Measurements from ENCODE around the gene ILKAP. TPM values are rescaled to one million over a fixed set of nuclear protein-coding genes. Genes with fewer than 3 reads are reported as not detected.

The ILKAP gene
- total RNA-seq, 4 donors from 2014 or later, result 27.3 to 36.0 (median 34.3) TPM

DNA sequence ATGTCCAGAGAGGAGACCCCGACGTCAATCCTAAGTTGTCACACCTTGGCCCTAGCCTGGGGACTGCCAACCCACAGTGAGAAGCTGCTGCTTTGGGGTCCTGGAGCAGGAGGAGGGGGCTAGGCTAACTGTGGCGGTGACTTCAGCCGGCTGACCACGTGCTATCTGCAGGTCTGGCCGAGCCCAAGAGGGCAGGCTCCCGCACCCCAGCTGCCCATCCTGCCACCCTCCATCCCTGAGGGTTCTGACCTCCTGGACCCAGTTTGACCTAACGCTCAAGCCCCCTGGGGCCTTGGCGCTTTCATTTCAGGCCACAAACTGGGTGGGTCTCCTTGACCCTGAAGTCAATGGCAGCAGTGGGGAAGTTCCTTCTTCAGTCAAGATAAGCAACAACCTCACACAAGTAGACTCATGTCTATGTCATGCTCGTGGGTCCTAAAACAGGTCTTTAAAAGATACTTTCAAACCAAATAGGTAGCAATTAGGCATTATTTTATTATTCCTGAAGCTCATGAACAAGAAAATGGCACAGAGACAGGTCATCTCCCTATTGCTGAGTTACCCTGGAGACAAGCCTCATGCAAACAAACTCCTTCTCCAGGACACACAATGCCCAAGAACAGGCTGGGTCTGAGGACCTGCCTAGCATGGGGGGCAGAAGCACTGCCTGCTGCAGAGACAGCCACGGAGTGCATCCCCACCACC, 34.1 kb upstream of the ILKAP start:
- no peak for DNase-seq (ENCODE audit: extremely low spot score)
- 91% methylated on average over 11 of the region's 11 CpGs for WGBS
- Histone ChIP-seq H3K4me3 (no peak overlapping the region), H3K9me3 (no peaks in the 10 kb centered on the region), H3K36me3 (no peaks in the 10 kb centered on the region), H3K27me3 (peaks cover 0 to 15% (median 0%) of the 10 kb centered on the region in 4 donors), H3K27ac (replicated peaks in 1 of 4) (no peak overlapping the region), H3K4me1 (peaks cover 21 to 37% (median 35%) of the 10 kb centered on the region in 4 donors)
- TF ChIP-seq POLR2A (IDR thresholded peaks at IDR 0.05; ENCODE audit: low read depth) (no peak), POLR2AphosphoS5 (IDR thresholded peaks at IDR 0.05) (no peak)
- TF ChIP-seq, protein P1, sequence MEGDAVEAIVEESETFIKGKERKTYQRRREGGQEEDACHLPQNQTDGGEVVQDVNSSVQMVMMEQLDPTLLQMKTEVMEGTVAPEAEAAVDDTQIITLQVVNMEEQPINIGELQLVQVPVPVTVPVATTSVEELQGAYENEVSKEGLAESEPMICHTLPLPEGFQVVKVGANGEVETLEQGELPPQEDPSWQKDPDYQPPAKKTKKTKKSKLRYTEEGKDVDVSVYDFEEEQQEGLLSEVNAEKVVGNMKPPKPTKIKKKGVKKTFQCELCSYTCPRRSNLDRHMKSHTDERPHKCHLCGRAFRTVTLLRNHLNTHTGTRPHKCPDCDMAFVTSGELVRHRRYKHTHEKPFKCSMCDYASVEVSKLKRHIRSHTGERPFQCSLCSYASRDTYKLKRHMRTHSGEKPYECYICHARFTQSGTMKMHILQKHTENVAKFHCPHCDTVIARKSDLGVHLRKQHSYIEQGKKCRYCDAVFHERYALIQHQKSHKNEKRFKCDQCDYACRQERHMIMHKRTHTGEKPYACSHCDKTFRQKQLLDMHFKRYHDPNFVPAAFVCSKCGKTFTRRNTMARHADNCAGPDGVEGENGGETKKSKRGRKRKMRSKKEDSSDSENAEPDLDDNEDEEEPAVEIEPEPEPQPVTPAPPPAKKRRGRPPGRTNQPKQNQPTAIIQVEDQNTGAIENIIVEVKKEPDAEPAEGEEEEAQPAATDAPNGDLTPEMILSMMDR (IDR thresholded peaks at IDR 0.05), result no peak
- intact Hi-C loops (cut with DNase I), result no loop called here

DNA sequence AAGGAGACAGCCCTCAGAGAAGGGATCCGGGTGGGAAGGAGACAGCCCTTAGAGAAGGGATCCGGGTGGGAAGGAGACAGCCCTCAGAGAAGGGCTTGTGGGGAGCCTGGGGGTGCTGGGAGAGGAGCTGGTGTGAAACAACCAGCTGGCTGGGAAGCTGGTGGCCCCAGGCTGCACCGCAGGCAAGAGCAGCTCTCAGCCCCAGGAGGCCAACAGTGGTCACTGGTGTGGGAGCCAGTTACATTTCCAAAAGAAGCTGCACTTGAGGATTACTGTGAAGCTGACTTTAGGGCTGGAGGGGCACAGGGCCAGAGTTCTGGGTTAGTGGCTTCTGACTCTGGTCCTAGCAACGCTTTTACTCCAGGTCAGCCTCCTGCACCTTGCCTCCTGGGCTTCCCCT, 33.1 kb upstream of the ILKAP start:
- intact Hi-C loops (cut with DNase I), result no loop called here
- Histone ChIP-seq H3K9me3 (no peaks in the 10 kb centered on the region), H3K36me3 (no peaks in the 10 kb centered on the region), H3K4me3 (no peak overlapping the region), H3K4me1 (peaks cover 17 to 39% (median 36%) of the 10 kb centered on the region in 4 donors), H3K27me3 (peaks cover 0 to 15% (median 0%) of the 10 kb centered on the region in 4 donors), H3K27ac (replicated peaks in 1 of 4) (no peak overlapping the region)
- WGBS, result 84% methylated on average over 4 of the region's 4 CpGs
- no peak for TF ChIP-seq POLR2AphosphoS5 (IDR thresholded peaks at IDR 0.05)
- TF ChIP-seq EP300 (IDR thresholded peaks at IDR 0.05), result no peak
- TF ChIP-seq POLR2A (IDR thresholded peaks at IDR 0.05; ENCODE audit: low read depth), result no peak
- TF ChIP-seq, protein P1 (IDR thresholded peaks at IDR 0.05), result no peak
- DNase-seq (ENCODE audit: extremely low spot score), result no peak

DNA sequence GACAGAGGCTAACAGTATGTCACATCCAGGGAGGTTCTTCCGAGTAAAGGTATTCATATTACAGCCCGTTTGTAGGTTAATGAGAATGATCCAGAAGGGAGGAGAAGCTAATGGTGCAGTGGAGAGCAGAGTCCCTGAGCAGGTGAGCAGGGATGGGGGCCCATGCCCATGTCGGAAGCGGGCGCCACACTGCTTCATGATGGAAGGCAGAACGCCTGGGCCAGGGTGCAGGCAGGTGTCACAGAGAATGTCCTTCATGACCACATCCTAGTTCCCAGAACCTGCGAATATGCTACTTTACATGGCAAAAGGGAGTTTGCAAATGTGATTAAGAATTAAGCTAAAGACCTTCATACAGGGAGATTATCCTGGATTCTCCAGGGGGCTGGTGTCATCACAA, 32.4 kb upstream of the ILKAP start:
- H3K9me3 ChIP-seq, result no peaks in the 10 kb centered on the region
- H3K4me1 ChIP-seq, result peaks cover 12 to 39% (median 36%) of the 10 kb centered on the region in 4 donors
- no peak for DNase-seq (ENCODE audit: extremely low spot score)
- peaks cover 0 to 13% (median 0%) of the 10 kb centered on the region in 4 donors for H3K27me3 ChIP-seq
- H3K27ac ChIP-seq (replicated peaks in 1 of 4), result no peak overlapping the region
- TF ChIP-seq, protein P1 (IDR thresholded peaks at IDR 0.05), result no peak
- no peak for TF ChIP-seq POLR2AphosphoS5 (IDR thresholded peaks at IDR 0.05)
- no peak for TF ChIP-seq POLR2A (IDR thresholded peaks at IDR 0.05; ENCODE audit: low read depth)
- no peak for TF ChIP-seq EP300 (IDR thresholded peaks at IDR 0.05)
- H3K4me3 ChIP-seq, result no peak overlapping the region
- intact Hi-C loops (cut with DNase I), result no loop called here
- WGBS, result 95% methylated on average over 7 of the region's 7 CpGs
- no peaks in the 10 kb centered on the region for H3K36me3 ChIP-seq

DNA sequence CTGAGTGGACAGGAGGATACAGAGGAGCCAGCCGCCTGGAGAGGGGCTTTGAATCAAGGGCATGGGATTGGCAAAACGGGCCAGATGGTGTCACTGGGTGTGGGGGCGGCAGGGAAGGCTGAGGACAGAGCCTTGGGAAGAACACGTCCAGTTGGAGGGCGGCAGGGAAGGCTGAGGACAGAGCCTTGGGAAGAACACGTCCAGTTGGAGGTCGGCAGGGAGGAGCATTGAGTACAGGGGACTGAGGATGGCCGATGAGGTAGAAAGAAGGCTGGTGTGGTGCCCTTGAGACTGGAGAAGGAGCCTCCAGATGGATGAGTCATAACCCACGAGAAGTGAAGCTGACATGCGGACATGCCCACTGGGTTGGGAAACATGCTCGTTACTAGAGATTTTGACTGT, 31.8 kb upstream of the ILKAP start:
- no peak overlapping the region for H3K4me3 ChIP-seq
- no peak for DNase-seq (ENCODE audit: extremely low spot score)
- intact Hi-C loops (cut with DNase I), result no loop called here
- H3K36me3 ChIP-seq, result no peaks in the 10 kb centered on the region
- H3K27me3 ChIP-seq, result peaks cover 0 to 9% (median 0%) of the 10 kb centered on the region in 4 donors
- H3K27ac ChIP-seq (replicated peaks in 1 of 4), result no peak overlapping the region
- WGBS, result 85% methylated on average over 11 of the region's 11 CpGs
- H3K4me1 ChIP-seq, result peaks cover 7 to 37% (median 36%) of the 10 kb centered on the region in 4 donors
- no peak for TF ChIP-seq POLR2A (IDR thresholded peaks at IDR 0.05; ENCODE audit: low read depth)
- TF ChIP-seq EP300 (IDR thresholded peaks at IDR 0.05), result no peak
- no peak for TF ChIP-seq POLR2AphosphoS5 (IDR thresholded peaks at IDR 0.05)
- TF ChIP-seq, protein P1 (IDR thresholded peaks at IDR 0.05), result no peak
- H3K9me3 ChIP-seq, result no peaks in the 10 kb centered on the region

Data from esophagus muscularis mucosa (tissue), 4 donors.